ENCODE measurements around the gene SYCE1L.
"Not testable (repeated sequence)": the region's sequence is repeated elsewhere in the genome, so short reads cannot be mapped to it uniquely, and the experiment has no call there.

The SYCE1L gene, protein sequence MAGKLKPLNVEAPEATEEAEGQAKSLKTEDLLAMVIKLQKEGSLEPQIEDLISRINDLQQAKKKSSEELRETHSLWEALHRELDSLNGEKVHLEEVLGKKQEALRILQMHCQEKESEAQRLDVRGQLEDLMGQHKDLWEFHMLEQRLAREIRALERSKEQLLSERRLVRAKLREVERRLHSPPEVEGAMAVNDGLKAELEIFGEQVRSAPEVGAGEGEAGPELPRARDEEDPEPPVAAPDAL

DNA sequence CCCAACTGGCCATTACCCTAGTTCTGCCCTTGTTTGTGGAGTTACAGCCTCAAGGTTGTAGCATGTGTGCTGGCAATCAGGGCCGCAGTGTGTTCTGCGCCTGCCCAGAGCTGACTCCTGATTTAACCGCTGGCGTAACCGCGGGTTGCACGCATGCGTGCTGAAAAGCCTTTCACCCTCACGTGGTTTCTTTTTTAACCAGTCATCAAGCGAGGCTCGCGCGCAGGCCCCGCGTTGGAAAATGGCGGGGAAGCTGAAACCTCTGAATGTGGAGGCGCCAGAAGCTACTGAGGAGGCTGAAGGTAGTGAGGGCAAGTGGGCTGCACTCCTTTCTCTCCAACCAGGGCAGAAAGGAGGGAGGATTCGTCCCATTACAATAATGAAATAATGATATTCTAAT, at the start of gene SYCE1L:
SYCE1L (plus strand) TSS at position 198 of the 400 bp plus-strand sequence; CDS start at position 242, 44 bp downstream.
- H3K9me3 ChIP-seq (ENCODE audit: control insufficient read depth, low read length), result no peaks in the 10 kb centered on the region
- no peaks in the 10 kb centered on the region for H3K36me3 ChIP-seq (ENCODE audit: control insufficient read depth, insufficient read depth, low read length)
- H3K27ac ChIP-seq, result no peak within 1 kb of the TSS
- TF ChIP-seq, protein P1, sequence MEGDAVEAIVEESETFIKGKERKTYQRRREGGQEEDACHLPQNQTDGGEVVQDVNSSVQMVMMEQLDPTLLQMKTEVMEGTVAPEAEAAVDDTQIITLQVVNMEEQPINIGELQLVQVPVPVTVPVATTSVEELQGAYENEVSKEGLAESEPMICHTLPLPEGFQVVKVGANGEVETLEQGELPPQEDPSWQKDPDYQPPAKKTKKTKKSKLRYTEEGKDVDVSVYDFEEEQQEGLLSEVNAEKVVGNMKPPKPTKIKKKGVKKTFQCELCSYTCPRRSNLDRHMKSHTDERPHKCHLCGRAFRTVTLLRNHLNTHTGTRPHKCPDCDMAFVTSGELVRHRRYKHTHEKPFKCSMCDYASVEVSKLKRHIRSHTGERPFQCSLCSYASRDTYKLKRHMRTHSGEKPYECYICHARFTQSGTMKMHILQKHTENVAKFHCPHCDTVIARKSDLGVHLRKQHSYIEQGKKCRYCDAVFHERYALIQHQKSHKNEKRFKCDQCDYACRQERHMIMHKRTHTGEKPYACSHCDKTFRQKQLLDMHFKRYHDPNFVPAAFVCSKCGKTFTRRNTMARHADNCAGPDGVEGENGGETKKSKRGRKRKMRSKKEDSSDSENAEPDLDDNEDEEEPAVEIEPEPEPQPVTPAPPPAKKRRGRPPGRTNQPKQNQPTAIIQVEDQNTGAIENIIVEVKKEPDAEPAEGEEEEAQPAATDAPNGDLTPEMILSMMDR (IDR thresholded peaks at IDR 0.05), result no peak
- H2AFZ ChIP-seq, result no peak within 1 kb of the TSS
- H3K79me2 ChIP-seq, result no peaks in the 10 kb centered on the region
- no peaks in the 10 kb centered on the region for H3K27me3 ChIP-seq (ENCODE audit: control insufficient read depth, insufficient read depth, low read length)
- H3K4me3 ChIP-seq (ENCODE audit: low read depth, low read length), result no peak within 1 kb of the TSS
- H3K4me2 ChIP-seq (ENCODE audit: low read length), result no peak within 1 kb of the TSS
- H3K9ac ChIP-seq, result no peak within 1 kb of the TSS
- no peaks in the 10 kb centered on the region for H3K4me1 ChIP-seq

- Histone ChIP-seq H3K4me3 (ENCODE audit: low read depth, low read length) (no peak overlapping the region), H3K27me3 (ENCODE audit: control insufficient read depth, insufficient read depth, low read length) (no peaks in the 10 kb centered on the region), H3K79me2 (no peaks in the 10 kb centered on the region), H3K27ac (no peak overlapping the region), H3K4me1 (no peaks in the 10 kb centered on the region), H3K9ac (no peak overlapping the region), H3K4me2 (ENCODE audit: low read length) (no peak overlapping the region), H3K36me3 (ENCODE audit: control insufficient read depth, insufficient read depth, low read length) (no peaks in the 10 kb centered on the region), H3K9me3 (ENCODE audit: control insufficient read depth, low read length) (no peaks in the 10 kb centered on the region), H2AFZ (no peak overlapping the region)
- TF ChIP-seq, protein P1 (IDR thresholded peaks at IDR 0.05), result no peak
Measured at GRCh38 chr16:77157346-77158058, 41.7 kb upstream of the SYCE1L start.

DNA sequence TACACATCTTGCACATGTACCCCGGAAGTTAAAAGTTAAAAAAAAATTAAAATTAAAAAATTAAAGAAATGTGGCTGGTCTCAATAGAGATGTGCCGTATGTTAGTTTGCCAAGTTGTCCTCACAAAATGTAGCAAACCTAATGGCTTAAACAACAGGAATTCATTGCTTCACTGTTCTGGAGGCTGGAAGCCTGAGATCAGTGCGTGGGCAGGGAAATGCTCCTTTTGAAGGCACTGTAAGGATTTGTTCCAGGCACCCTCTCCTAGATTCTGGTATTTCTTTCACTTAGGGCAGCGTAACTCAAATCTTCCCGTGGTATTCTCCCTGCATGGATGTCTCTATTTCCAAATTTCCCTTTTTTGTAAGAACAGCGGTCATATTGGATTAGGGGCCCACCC, 40.9 kb upstream of the SYCE1L start:
- Histone ChIP-seq H3K4me1 (no peaks in the 10 kb centered on the region), H3K27ac (no peak overlapping the region), H3K9me3 (ENCODE audit: control insufficient read depth, low read length) (no peaks in the 10 kb centered on the region), H3K36me3 (ENCODE audit: control insufficient read depth, insufficient read depth, low read length) (no peaks in the 10 kb centered on the region), H3K27me3 (ENCODE audit: control insufficient read depth, insufficient read depth, low read length) (no peaks in the 10 kb centered on the region), H3K4me2 (ENCODE audit: low read length) (no peak overlapping the region), H3K79me2 (no peaks in the 10 kb centered on the region), H3K4me3 (ENCODE audit: low read depth, low read length) (no peak overlapping the region), H2AFZ (no peak overlapping the region), H3K9ac (no peak overlapping the region)
- TF ChIP-seq, protein P1 (IDR thresholded peaks at IDR 0.05), result no peak

GRCh38 chr16:77165006-77165405, 34.2 kb upstream of the SYCE1L start:
- Histone ChIP-seq H3K36me3 (ENCODE audit: control insufficient read depth, insufficient read depth, low read length) (no peaks in the 10 kb centered on the region), H3K9ac (no peak overlapping the region), H2AFZ (no peak overlapping the region)

GRCh38 chr16:77165536-77166236, 33.5 kb upstream of the SYCE1L start:
- not testable (repeated sequence) for H3K4me2 ChIP-seq (ENCODE audit: low read length); H3K4me1 ChIP-seq; H3K27me3 ChIP-seq (ENCODE audit: control insufficient read depth, insufficient read depth, low read length); H3K4me3 ChIP-seq (ENCODE audit: low read depth, low read length); H3K9ac ChIP-seq; H2AFZ ChIP-seq; H3K36me3 ChIP-seq (ENCODE audit: control insufficient read depth, insufficient read depth, low read length); H3K9me3 ChIP-seq (ENCODE audit: control insufficient read depth, low read length); H3K79me2 ChIP-seq; H3K27ac ChIP-seq

More at GRCh38 chr16:77165006-77165405, 34.2 kb upstream of the SYCE1L start:
- TF ChIP-seq, protein P1 (IDR thresholded peaks at IDR 0.05), result no peak
- Histone ChIP-seq H3K79me2 (no peaks in the 10 kb centered on the region), H3K27ac (no peak overlapping the region), H3K27me3 (ENCODE audit: control insufficient read depth, insufficient read depth, low read length) (no peaks in the 10 kb centered on the region), H3K4me2 (ENCODE audit: low read length) (no peak overlapping the region), H3K4me3 (ENCODE audit: low read depth, low read length) (no peak overlapping the region), H3K4me1 (no peaks in the 10 kb centered on the region), H3K9me3 (ENCODE audit: control insufficient read depth, low read length) (no peaks in the 10 kb centered on the region)

Measured in parathyroid adenoma (tissue), 2 donors.